ENCODE results near the gene CD300LD.

Gene CD300LD

DNA sequence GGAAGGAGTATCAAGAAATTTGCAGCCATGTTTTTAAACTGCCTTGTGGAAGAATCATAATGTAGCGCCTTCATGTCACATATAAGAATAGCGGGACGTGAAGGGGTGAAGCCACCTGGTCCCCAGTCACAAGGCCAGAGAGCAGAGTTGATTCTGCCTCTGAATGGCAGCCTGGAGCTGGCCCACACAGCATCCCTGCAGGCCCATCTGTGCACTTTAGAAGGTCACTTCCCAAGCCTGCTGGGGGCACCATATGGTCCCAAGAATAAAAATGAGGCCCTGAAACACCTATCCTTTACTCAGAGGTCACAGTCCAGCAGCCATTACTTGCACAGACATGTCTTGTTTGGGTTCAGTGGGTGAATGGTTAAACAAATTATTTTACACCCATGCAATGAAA is 16.4 kb upstream of the CD300LD start:
- TF ChIP-seq, protein P1, sequence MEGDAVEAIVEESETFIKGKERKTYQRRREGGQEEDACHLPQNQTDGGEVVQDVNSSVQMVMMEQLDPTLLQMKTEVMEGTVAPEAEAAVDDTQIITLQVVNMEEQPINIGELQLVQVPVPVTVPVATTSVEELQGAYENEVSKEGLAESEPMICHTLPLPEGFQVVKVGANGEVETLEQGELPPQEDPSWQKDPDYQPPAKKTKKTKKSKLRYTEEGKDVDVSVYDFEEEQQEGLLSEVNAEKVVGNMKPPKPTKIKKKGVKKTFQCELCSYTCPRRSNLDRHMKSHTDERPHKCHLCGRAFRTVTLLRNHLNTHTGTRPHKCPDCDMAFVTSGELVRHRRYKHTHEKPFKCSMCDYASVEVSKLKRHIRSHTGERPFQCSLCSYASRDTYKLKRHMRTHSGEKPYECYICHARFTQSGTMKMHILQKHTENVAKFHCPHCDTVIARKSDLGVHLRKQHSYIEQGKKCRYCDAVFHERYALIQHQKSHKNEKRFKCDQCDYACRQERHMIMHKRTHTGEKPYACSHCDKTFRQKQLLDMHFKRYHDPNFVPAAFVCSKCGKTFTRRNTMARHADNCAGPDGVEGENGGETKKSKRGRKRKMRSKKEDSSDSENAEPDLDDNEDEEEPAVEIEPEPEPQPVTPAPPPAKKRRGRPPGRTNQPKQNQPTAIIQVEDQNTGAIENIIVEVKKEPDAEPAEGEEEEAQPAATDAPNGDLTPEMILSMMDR (IDR thresholded peaks at IDR 0.05; ENCODE audit: borderline replicate concordance, control extremely low read depth, extremely low read depth, insufficient read depth, missing control alignments): no peak
- DNase-seq (ENCODE audit: low spot score): no peak
- in situ Hi-C loops (cut with MboI; ENCODE audit: low sequenced_read_pairs, unreplicated experiment): no loop called here

DNA sequence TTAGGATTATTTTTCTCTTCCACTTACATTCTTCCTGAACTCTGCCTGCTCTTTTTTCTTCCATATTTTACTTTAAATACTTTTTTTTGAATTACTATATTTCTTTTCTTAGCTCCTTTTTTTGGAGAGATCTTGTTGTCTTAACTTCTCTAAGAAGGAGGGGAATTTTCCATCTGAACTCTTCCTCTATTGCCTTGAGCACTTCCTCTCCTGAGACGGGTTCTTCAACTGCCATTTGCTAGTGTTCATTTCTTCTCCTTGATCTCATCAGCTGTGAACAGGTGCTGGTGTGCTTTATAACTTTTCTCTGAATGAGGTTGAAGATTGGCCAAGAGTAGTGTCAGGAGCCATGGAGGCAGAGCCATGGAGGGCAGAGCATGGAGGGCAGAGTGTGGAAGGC is 15.1 kb upstream of the CD300LD start:
- TF ChIP-seq, protein P1 (IDR thresholded peaks at IDR 0.05; ENCODE audit: borderline replicate concordance, control extremely low read depth, extremely low read depth, insufficient read depth, missing control alignments): no peak
- DNase-seq (ENCODE audit: low spot score): no peak
- in situ Hi-C loops (cut with MboI; ENCODE audit: low sequenced_read_pairs, unreplicated experiment): no loop called here

- in situ Hi-C loops (cut with MboI; ENCODE audit: low sequenced_read_pairs, unreplicated experiment): no loop called here
- DNase-seq (ENCODE audit: low spot score): no peak
- TF ChIP-seq, protein P1 (IDR thresholded peaks at IDR 0.05; ENCODE audit: borderline replicate concordance, control extremely low read depth, extremely low read depth, insufficient read depth, missing control alignments): no peak
These were observed 14.0 kb upstream of the CD300LD start for GRCh38 chr17:74606050-74606449.

- no peak for DNase-seq (ENCODE audit: low spot score)
- in situ Hi-C loops (cut with MboI; ENCODE audit: low sequenced_read_pairs, unreplicated experiment): no loop called here
- TF ChIP-seq, protein P1 (IDR thresholded peaks at IDR 0.05; ENCODE audit: borderline replicate concordance, control extremely low read depth, extremely low read depth, insufficient read depth, missing control alignments): no peak
These were observed 13.3 kb upstream of the CD300LD start for GRCh38 chr17:74605361-74605760.

GRCh38 chr17:74604761-74605160 is 12.7 kb upstream of the CD300LD start:
- DNase-seq (ENCODE audit: low spot score): no peak
- TF ChIP-seq, protein P1 (IDR thresholded peaks at IDR 0.05; ENCODE audit: borderline replicate concordance, control extremely low read depth, extremely low read depth, insufficient read depth, missing control alignments): no peak
- in situ Hi-C loops (cut with MboI; ENCODE audit: low sequenced_read_pairs, unreplicated experiment): no loop called here

DNA sequence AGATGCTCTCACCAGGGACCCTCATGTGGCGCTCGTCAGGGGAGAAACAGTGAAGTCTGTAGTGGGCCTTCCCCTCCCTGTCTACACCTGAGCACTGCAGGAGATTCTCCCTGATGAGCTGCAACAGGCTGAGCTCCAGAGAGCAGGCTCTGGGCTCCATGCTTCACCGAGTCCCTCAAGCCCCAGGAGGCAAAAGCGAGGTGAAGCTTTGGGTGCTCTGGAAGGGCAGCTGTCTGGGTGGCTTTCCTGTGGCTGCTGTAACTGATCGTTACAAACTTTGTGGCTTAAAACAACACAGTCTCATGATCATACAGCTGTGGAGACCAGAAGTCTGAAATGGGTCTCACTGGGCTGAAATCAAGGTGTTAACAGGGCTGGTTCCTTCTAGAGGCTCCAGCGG is 12.1 kb upstream of the CD300LD start:
- in situ Hi-C loops (cut with MboI; ENCODE audit: low sequenced_read_pairs, unreplicated experiment): no loop called here
- no peak for DNase-seq (ENCODE audit: low spot score)
- TF ChIP-seq, protein P1 (IDR thresholded peaks at IDR 0.05; ENCODE audit: borderline replicate concordance, control extremely low read depth, extremely low read depth, insufficient read depth, missing control alignments): no peak

DNA sequence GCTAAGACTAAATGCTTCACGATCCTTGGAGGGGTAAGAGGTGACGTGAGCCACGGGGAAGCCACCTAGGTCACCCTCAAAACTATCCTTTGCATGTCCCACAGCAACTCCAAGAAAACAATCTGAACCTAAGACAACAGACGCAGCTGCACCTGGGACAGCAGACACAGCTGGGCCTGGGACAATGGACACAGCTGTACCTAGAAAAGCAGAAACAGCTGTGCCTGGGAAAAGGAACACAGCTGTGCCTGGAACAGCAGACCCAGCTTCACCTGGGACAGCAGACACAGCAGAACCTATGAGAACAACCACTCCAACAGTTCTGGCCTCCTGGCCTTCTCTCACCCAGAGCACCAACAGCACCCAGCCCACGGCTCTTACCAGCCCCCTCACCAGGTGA is 11.7 kb upstream of the CD300LD start:
- in situ Hi-C loops (cut with MboI; ENCODE audit: low sequenced_read_pairs, unreplicated experiment): no loop called here
- DNase-seq (ENCODE audit: low spot score): no peak
- TF ChIP-seq, protein P1 (IDR thresholded peaks at IDR 0.05; ENCODE audit: borderline replicate concordance, control extremely low read depth, extremely low read depth, insufficient read depth, missing control alignments): no peak

Data from GM13976 (cell line).